ENCODE data around the gene FAM241A.

DNA sequence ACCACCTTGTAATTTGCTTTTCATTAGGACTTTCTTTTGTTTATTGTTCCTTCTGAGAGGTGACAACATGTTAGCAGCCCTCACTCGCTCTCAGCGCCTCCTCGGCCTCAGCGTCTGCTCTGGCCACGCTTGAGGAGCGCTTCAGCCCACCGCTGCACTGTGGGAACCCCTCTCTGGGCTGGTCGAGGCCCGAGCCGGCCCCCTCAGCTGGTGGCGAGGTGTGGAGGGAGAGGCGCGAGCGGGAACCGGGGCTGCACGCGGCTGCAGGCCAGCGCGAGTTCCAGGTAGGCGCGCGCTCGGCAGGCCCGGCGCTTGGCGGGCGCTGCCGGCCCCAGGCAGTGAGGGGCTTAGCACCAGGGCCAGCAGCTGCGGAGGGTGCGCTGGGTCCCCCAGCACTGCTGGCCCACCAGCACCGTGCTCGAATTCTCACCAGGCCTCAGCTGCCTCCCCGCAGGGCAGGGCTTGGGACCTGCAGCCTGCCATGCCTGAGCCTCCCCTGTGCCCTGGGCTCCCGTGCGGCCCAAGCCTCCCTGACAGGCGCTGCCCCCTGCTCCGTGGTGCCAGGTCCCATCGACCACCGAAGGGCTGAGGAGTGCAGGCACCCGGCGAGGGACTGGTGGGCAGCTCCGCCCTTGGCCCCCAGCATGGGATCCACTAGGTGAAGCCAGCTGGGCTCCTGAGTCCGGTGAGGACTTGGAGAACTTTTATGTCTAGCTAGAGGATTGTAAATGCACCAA, 77.1 kb downstream of the FAM241A start:
- TF ChIP-seq, protein P1, sequence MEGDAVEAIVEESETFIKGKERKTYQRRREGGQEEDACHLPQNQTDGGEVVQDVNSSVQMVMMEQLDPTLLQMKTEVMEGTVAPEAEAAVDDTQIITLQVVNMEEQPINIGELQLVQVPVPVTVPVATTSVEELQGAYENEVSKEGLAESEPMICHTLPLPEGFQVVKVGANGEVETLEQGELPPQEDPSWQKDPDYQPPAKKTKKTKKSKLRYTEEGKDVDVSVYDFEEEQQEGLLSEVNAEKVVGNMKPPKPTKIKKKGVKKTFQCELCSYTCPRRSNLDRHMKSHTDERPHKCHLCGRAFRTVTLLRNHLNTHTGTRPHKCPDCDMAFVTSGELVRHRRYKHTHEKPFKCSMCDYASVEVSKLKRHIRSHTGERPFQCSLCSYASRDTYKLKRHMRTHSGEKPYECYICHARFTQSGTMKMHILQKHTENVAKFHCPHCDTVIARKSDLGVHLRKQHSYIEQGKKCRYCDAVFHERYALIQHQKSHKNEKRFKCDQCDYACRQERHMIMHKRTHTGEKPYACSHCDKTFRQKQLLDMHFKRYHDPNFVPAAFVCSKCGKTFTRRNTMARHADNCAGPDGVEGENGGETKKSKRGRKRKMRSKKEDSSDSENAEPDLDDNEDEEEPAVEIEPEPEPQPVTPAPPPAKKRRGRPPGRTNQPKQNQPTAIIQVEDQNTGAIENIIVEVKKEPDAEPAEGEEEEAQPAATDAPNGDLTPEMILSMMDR (IDR thresholded peaks at IDR 0.05) = no peak
- no peak for TF ChIP-seq POLR2A (IDR thresholded peaks at IDR 0.05)

Data from body of pancreas (tissue), 4 donors.